ENCODE data around the gene XPO1. TPM values are rescaled to one million over a fixed set of nuclear protein-coding genes. Genes with fewer than 3 reads are reported as not detected.

XPO1 gene
- polyA plus RNA-seq, 1 donor from 2014 or later, result 494 TPM

DNA sequence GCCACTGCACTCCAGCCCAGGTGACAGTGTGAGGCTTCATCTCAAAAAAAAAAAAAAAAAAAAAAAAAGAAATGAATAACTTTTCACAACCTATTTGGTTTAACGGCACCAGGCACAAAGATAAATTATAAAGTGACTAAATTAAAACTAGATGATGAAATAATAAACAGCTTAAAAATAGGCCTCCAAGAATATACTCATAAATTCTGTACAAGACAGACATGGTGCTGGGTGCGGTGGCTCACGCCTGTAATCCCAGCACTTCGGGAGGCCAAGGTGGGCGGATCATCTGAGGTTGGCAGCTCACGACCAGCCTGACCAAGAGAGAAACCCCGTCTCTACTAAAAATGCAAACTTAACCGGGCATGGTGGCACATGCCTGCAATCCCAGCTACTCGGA is 87.0 kb downstream of the XPO1 start:
- Histone ChIP-seq H3K9me2 (ENCODE audit: insufficient read depth, low read length) (no peaks in the 10 kb centered on the region), H3K27ac (ENCODE audit: low read length) (no peak overlapping the region), H4K20me1 (ENCODE audit: insufficient read depth) (no peaks in the 10 kb centered on the region), H3K36me3 (ENCODE audit: insufficient read depth, low read length) (no peaks in the 10 kb centered on the region), H3K27me3 (ENCODE audit: insufficient read depth, low read depth, low read length) (no peaks in the 10 kb centered on the region), H3K4me3 (ENCODE audit: low read length) (no peak overlapping the region), H3K79me2 (replicated peaks; ENCODE audit: insufficient read depth, low read length) (peaks cover 62% of the 10 kb centered on the region), H3K9me3 (ENCODE audit: low read length) (peaks cover 4% of the 10 kb centered on the region), H2AFZ (ENCODE audit: low read depth, low read length) (no peak overlapping the region), H3K4me2 (ENCODE audit: low read length) (no peak overlapping the region), H3F3A (ENCODE audit: insufficient read depth, low read length, poor library complexity, severe bottlenecking) (no peaks in the 10 kb centered on the region), H3K9ac (ENCODE audit: low read length) (no peak overlapping the region)
- TF ChIP-seq, protein P1, sequence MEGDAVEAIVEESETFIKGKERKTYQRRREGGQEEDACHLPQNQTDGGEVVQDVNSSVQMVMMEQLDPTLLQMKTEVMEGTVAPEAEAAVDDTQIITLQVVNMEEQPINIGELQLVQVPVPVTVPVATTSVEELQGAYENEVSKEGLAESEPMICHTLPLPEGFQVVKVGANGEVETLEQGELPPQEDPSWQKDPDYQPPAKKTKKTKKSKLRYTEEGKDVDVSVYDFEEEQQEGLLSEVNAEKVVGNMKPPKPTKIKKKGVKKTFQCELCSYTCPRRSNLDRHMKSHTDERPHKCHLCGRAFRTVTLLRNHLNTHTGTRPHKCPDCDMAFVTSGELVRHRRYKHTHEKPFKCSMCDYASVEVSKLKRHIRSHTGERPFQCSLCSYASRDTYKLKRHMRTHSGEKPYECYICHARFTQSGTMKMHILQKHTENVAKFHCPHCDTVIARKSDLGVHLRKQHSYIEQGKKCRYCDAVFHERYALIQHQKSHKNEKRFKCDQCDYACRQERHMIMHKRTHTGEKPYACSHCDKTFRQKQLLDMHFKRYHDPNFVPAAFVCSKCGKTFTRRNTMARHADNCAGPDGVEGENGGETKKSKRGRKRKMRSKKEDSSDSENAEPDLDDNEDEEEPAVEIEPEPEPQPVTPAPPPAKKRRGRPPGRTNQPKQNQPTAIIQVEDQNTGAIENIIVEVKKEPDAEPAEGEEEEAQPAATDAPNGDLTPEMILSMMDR (IDR thresholded peaks at IDR 0.05; ENCODE audit: poor library complexity, severe bottlenecking), result no peak
- TF ChIP-seq MXI1 (conservative IDR thresholded peaks at IDR 0.05; ENCODE audit: poor library complexity, severe bottlenecking) (no peak), RAD21 (conservative IDR thresholded peaks at IDR 0.05) (no peak), POLR2AphosphoS5 (IDR thresholded peaks at IDR 0.05) (no peak), TAF1 (IDR thresholded peaks at IDR 0.05; ENCODE audit: low read depth) (no peak)

DNA sequence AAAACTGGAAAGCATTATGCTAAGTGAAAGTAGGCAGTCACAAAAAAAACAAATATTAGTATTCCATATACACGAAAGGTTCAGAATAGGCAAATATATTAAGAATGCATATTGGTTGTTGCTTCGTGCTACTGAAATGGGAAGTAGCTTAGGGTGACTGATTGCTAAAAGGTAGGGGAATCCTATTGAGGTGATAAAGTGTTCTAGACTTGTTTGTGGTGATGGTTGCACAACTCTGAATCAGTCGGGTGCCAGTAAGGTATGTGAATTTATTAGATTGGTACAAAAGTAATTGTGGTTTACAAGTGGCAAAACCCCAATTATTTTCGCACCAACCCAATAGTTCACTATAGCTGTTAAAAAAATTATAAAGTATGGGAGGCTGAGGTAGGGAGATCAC is 88.0 kb downstream of the XPO1 start:
- Histone ChIP-seq H3K9ac (ENCODE audit: low read length) (no peak overlapping the region), H3K9me3 (ENCODE audit: low read length) (peaks cover 4% of the 10 kb centered on the region), H3K9me2 (ENCODE audit: insufficient read depth, low read length) (no peaks in the 10 kb centered on the region), H3K4me3 (ENCODE audit: low read length) (no peak overlapping the region), H3K27me3 (ENCODE audit: insufficient read depth, low read depth, low read length) (no peaks in the 10 kb centered on the region), H4K20me1 (ENCODE audit: insufficient read depth) (no peaks in the 10 kb centered on the region), H2AFZ (ENCODE audit: low read depth, low read length) (no peak overlapping the region), H3K36me3 (ENCODE audit: insufficient read depth, low read length) (no peaks in the 10 kb centered on the region), H3K27ac (ENCODE audit: low read length) (no peak overlapping the region), H3F3A (ENCODE audit: insufficient read depth, low read length, poor library complexity, severe bottlenecking) (no peaks in the 10 kb centered on the region), H3K4me2 (ENCODE audit: low read length) (no peak overlapping the region), H3K79me2 (replicated peaks; ENCODE audit: insufficient read depth, low read length) (peaks cover 62% of the 10 kb centered on the region)
- TF ChIP-seq, protein P1 (IDR thresholded peaks at IDR 0.05; ENCODE audit: poor library complexity, severe bottlenecking), result no peak
- TF ChIP-seq, protein P2, sequence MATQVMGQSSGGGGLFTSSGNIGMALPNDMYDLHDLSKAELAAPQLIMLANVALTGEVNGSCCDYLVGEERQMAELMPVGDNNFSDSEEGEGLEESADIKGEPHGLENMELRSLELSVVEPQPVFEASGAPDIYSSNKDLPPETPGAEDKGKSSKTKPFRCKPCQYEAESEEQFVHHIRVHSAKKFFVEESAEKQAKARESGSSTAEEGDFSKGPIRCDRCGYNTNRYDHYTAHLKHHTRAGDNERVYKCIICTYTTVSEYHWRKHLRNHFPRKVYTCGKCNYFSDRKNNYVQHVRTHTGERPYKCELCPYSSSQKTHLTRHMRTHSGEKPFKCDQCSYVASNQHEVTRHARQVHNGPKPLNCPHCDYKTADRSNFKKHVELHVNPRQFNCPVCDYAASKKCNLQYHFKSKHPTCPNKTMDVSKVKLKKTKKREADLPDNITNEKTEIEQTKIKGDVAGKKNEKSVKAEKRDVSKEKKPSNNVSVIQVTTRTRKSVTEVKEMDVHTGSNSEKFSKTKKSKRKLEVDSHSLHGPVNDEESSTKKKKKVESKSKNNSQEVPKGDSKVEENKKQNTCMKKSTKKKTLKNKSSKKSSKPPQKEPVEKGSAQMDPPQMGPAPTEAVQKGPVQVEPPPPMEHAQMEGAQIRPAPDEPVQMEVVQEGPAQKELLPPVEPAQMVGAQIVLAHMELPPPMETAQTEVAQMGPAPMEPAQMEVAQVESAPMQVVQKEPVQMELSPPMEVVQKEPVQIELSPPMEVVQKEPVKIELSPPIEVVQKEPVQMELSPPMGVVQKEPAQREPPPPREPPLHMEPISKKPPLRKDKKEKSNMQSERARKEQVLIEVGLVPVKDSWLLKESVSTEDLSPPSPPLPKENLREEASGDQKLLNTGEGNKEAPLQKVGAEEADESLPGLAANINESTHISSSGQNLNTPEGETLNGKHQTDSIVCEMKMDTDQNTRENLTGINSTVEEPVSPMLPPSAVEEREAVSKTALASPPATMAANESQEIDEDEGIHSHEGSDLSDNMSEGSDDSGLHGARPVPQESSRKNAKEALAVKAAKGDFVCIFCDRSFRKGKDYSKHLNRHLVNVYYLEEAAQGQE (IDR thresholded peaks at IDR 0.05; ENCODE audit: borderline replicate concordance), result no peak
- TF ChIP-seq EP300 (conservative IDR thresholded peaks at IDR 0.05; ENCODE audit: poor library complexity, severe bottlenecking), result no peak
- no peak for TF ChIP-seq EZH2 (IDR thresholded peaks at IDR 0.05; ENCODE audit: borderline replicate concordance, insufficient read depth, low read length, poor library complexity, severe bottlenecking)
- no peak for TF ChIP-seq RAD21 (conservative IDR thresholded peaks at IDR 0.05)
- TF ChIP-seq POLR2AphosphoS5 (IDR thresholded peaks at IDR 0.05), result no peak
- TF ChIP-seq TAF1 (IDR thresholded peaks at IDR 0.05; ENCODE audit: low read depth), result no peak
- TF ChIP-seq MXI1 (conservative IDR thresholded peaks at IDR 0.05; ENCODE audit: poor library complexity, severe bottlenecking), result no peak
- no peak for TF ChIP-seq SMC3 (conservative IDR thresholded peaks at IDR 0.05; ENCODE audit: poor library complexity)

Measured in neural cell (in vitro differentiated cells).